Transverse colon (tissue), 4 donors: ENCODE data around the gene SMAD7.
A peak's percentile ranks its signal among the peaks of the same experiment; 100 is the strongest.

Source experiments
- POLR2A ChIP-seq: fragments of 450-650 bp; IDR thresholded peaks from one replicate; pipeline ENCODE4 v1.6.1; 2016; ENCODE audit warnings: antibody characterized with exemption, mild to moderate bottlenecking, moderate library complexity
- POLR2AphosphoS5 ChIP-seq, 3 donors: sonication (generic); formaldehyde crosslinking; IDR thresholded peaks; one replicate each; pipeline ENCODE4 v1.6.1; 2016; ENCODE audit warnings: antibody characterized with exemption in 3 of 3
- TF ChIP-seq, protein P1 (sequence below), 5 experiments: fragments of 200-600 bp in 3 of 5; fragments of 450-650 bp in 2 of 5; sonication (generic) in 3 of 5; IDR thresholded peaks; 1 replicate in 2 of 5; 2 replicates in 3 of 5; pipeline ENCODE4 v1.5.1; 2016 to 2017; ENCODE audit warnings: antibody characterized with exemption in 5 of 5, inconsistent platforms in 3 of 5, mild to moderate bottlenecking in 2 of 5, moderate library complexity in 1 of 5

DNA sequence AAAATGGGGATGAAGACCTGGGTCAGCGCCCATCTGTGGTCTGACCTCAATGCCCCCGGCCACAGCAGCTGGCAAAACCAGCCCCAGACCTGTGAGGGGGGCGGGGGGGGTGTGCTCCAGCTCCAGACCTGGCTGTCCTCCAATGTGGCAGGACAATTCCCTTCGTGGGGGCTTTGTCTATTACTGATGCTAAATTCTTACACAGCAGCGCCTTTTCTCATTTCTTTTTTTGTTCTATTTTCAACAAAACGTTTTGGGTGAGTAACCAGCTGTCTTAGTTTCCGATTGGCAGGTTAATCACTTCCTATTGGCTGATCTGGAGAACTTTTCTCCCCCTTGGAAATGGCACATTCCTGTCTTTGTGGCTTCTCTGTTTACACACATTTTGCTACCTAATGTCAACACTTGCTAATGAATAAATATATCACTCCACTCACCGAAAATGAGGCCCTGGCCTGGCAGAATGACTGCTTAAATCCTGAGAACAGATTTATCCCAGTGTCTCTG is 4.4 kb downstream of the SMAD7 start:
- TF ChIP-seq POLR2AphosphoS5 (IDR thresholded peaks at IDR 0.05) = peak in 1 of 3 donors; percentile 23
- no peak for TF ChIP-seq POLR2A
- TF ChIP-seq, protein P1, sequence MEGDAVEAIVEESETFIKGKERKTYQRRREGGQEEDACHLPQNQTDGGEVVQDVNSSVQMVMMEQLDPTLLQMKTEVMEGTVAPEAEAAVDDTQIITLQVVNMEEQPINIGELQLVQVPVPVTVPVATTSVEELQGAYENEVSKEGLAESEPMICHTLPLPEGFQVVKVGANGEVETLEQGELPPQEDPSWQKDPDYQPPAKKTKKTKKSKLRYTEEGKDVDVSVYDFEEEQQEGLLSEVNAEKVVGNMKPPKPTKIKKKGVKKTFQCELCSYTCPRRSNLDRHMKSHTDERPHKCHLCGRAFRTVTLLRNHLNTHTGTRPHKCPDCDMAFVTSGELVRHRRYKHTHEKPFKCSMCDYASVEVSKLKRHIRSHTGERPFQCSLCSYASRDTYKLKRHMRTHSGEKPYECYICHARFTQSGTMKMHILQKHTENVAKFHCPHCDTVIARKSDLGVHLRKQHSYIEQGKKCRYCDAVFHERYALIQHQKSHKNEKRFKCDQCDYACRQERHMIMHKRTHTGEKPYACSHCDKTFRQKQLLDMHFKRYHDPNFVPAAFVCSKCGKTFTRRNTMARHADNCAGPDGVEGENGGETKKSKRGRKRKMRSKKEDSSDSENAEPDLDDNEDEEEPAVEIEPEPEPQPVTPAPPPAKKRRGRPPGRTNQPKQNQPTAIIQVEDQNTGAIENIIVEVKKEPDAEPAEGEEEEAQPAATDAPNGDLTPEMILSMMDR (IDR thresholded peaks at IDR 0.05) = no peak
